ENCODE data around the gene CATSPER3. TPM values are rescaled to one million over a fixed set of nuclear protein-coding genes. Genes with fewer than 3 reads are reported as not detected.

Gene CATSPER3
- total RNA-seq, 1 experiment from 2014 or later: 0.40 TPM

DNA sequence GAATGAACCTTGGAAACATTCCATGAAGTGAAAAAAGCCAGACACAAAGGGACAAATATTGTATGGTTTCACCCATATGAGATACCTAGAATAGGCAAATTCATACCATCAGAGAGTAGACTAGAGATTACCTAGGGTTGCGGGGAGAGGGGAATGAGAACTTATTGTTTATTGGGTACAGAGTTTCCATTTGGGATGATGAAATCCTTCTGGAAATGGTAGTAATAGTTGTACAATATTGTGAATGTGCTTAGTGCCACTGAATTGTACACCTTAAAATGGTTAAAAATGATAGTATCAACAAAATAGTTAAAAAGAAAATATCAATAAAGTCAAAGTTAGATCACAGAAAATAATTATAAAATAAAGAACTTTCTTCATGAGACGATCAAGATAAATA is 25.5 kb downstream of the CATSPER3 start:
- no TSS peak for BruUV-seq (replicated peaks)

DNA sequence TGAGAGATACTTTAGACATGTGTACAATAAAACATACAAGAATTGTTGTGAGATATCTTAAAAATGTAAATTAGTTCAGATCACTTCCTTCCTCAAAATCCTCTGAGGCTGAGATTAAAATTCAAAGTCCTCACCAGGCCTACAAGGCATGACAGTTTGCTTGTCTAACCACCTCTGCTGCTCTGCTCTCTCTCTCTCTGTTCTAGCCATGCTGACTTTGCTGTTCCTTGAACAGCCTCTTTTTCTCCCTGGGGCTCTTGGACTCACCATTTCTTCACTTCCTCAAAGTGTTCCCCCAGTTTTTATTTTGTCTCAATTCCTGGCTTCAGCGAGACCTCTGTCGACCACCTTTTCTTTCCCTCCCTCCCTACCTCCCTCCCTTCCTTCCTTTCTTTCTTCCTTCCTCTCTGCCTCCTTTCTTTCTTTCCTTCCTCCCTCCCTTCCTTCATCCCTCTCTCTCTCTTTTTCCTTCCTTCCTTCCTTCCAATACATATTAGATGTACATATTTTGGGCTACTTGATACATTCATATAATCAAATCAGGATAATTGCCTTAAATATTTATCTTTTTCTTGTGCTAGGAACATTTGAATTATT is 27.0 kb downstream of the CATSPER3 start:
- Histone ChIP-seq H3K9me2 (replicated peaks; ENCODE audit: low read length) (no peaks in the 10 kb centered on the region), H3K79me2 (ENCODE audit: low read length) (no peaks in the 10 kb centered on the region), H3K9me3 (ENCODE audit: low read length) (no peaks in the 10 kb centered on the region), H3F3A (ENCODE audit: low read length, unreplicated experiment) (no peaks in the 10 kb centered on the region), H3K9ac (ENCODE audit: low read length) (no peak overlapping the region), H3K4me1 (ENCODE audit: insufficient read depth, low read length) (no peaks in the 10 kb centered on the region), H3K4me3 (ENCODE audit: low read length) (no peak overlapping the region), H3K36me3 (ENCODE audit: low read depth, low read length) (no peaks in the 10 kb centered on the region), H2AFZ (ENCODE audit: low read length) (no peak overlapping the region), H3K27ac (ENCODE audit: low read length) (no peak overlapping the region), H4K20me1 (ENCODE audit: low read length) (no peaks in the 10 kb centered on the region), H3K4me2 (ENCODE audit: low read length) (no peak overlapping the region), H3K27me3 (ENCODE audit: low read length) (no peaks in the 10 kb centered on the region)
- no peak for DNase-seq
- ChIA-PET CTCF (no interaction called here), POLR2A (ENCODE audit: unreplicated experiment) (no interaction called here)
- no peak for ATAC-seq
- intact Hi-C loops (cut with micrococcal nuclease): no loop called here
- TF ChIP-seq EZH2 (IDR thresholded peaks at IDR 0.05; ENCODE audit: low read length, unreplicated experiment) (no peak), EZH2phosphoT487 (IDR thresholded peaks at IDR 0.05; ENCODE audit: borderline replicate concordance, low read length) (no peak)
- TF ChIP-seq, protein P1, sequence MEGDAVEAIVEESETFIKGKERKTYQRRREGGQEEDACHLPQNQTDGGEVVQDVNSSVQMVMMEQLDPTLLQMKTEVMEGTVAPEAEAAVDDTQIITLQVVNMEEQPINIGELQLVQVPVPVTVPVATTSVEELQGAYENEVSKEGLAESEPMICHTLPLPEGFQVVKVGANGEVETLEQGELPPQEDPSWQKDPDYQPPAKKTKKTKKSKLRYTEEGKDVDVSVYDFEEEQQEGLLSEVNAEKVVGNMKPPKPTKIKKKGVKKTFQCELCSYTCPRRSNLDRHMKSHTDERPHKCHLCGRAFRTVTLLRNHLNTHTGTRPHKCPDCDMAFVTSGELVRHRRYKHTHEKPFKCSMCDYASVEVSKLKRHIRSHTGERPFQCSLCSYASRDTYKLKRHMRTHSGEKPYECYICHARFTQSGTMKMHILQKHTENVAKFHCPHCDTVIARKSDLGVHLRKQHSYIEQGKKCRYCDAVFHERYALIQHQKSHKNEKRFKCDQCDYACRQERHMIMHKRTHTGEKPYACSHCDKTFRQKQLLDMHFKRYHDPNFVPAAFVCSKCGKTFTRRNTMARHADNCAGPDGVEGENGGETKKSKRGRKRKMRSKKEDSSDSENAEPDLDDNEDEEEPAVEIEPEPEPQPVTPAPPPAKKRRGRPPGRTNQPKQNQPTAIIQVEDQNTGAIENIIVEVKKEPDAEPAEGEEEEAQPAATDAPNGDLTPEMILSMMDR (conservative IDR thresholded peaks at IDR 0.05; ENCODE audit: low read depth, low read length): no peak
- no TSS peak for BruUV-seq (replicated peaks)

More for the DNA sequence above, 25.5 kb downstream of the CATSPER3 start:
- Histone ChIP-seq H3K9me3 (ENCODE audit: low read length) (no peaks in the 10 kb centered on the region), H3K9ac (ENCODE audit: low read length) (no peak overlapping the region), H3K9me2 (replicated peaks; ENCODE audit: low read length) (no peaks in the 10 kb centered on the region), H3K4me1 (ENCODE audit: insufficient read depth, low read length) (no peaks in the 10 kb centered on the region), H3K27me3 (ENCODE audit: low read length) (no peaks in the 10 kb centered on the region), H3K27ac (ENCODE audit: low read length) (no peak overlapping the region), H4K20me1 (ENCODE audit: low read length) (no peaks in the 10 kb centered on the region), H3K79me2 (ENCODE audit: low read length) (no peaks in the 10 kb centered on the region), H3K36me3 (ENCODE audit: low read depth, low read length) (no peaks in the 10 kb centered on the region), H3F3A (ENCODE audit: low read length, unreplicated experiment) (no peaks in the 10 kb centered on the region), H3K4me2 (ENCODE audit: low read length) (no peak overlapping the region), H2AFZ (ENCODE audit: low read length) (no peak overlapping the region), H3K4me3 (ENCODE audit: low read length) (no peak overlapping the region)
- intact Hi-C loops (cut with micrococcal nuclease): no loop called here
- POLR2A ChIA-PET (ENCODE audit: unreplicated experiment): interaction anchor here (0.6 kb wide), 1 partner anchor 93 kb away, joined by 3 read pairs; no protein-coding TSS in a partner anchor
- ATAC-seq: no peak
- DNase-seq: no peak
- no peak for TF ChIP-seq EZH2phosphoT487 (IDR thresholded peaks at IDR 0.05; ENCODE audit: borderline replicate concordance, low read length)
- TF ChIP-seq, protein P1 (conservative IDR thresholded peaks at IDR 0.05; ENCODE audit: low read depth, low read length): no peak
- TF ChIP-seq EZH2 (IDR thresholded peaks at IDR 0.05; ENCODE audit: low read length, unreplicated experiment): no peak
- CTCF ChIA-PET: no interaction called here

DNA sequence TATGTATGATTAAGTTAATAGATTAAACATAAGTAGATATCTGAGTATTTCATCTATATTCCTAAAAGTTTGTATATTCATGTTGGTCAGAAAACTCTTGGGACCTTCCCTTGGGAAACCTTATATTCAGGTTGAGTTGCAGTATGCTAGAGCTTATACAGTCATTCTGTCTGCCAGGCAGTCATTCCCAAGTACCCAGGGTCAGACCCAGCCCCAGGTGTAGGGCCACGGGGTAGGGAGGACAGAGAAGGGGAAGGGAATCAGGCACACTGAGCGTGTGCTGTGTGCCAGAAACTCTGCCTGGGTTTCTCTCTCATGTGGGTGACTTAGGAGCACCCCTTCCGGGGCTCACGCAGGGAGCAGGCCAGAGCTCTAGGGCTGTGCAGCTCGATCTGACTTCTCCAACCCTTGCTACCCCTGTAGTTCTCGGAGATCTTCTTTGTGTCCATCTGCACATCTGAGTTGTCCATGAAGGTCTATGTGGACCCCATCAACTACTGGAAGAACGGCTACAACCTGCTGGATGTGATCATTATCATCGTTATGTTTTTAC is 28.2 kb downstream of the CATSPER3 start:
- Histone ChIP-seq H3K4me3 (ENCODE audit: low read length) (no peak overlapping the region), H3K27ac (ENCODE audit: low read length) (no peak overlapping the region), H3F3A (ENCODE audit: low read length, unreplicated experiment) (no peaks in the 10 kb centered on the region), H3K79me2 (ENCODE audit: low read length) (no peaks in the 10 kb centered on the region), H3K4me1 (ENCODE audit: insufficient read depth, low read length) (no peaks in the 10 kb centered on the region), H3K27me3 (ENCODE audit: low read length) (no peaks in the 10 kb centered on the region), H2AFZ (ENCODE audit: low read length) (no peak overlapping the region), H3K9me3 (ENCODE audit: low read length) (no peaks in the 10 kb centered on the region), H3K36me3 (ENCODE audit: low read depth, low read length) (no peaks in the 10 kb centered on the region), H3K4me2 (ENCODE audit: low read length) (no peak overlapping the region), H4K20me1 (ENCODE audit: low read length) (no peaks in the 10 kb centered on the region), H3K9me2 (replicated peaks; ENCODE audit: low read length) (no peaks in the 10 kb centered on the region), H3K9ac (ENCODE audit: low read length) (no peak overlapping the region)
- DNase-seq: no peak
- ATAC-seq: no peak
- ChIA-PET CTCF (no interaction called here), POLR2A (ENCODE audit: unreplicated experiment) (no interaction called here)
- intact Hi-C loops (cut with micrococcal nuclease): no loop called here
- TF ChIP-seq, protein P1 (conservative IDR thresholded peaks at IDR 0.05; ENCODE audit: low read depth, low read length): no peak
- TF ChIP-seq EZH2 (IDR thresholded peaks at IDR 0.05; ENCODE audit: low read length, unreplicated experiment): no peak
- no peak for TF ChIP-seq EZH2phosphoT487 (IDR thresholded peaks at IDR 0.05; ENCODE audit: borderline replicate concordance, low read length)
- no TSS peak for BruUV-seq (replicated peaks)

Measured in PC-3 (cell line).